Suprapubic skin (tissue), 4 donors: ENCODE measurements around the gene SLC24A4. TPM values are rescaled to one million over a fixed set of nuclear protein-coding genes. Genes with fewer than 3 reads are reported as not detected.

Experiments
- DNase-seq, 2 donors: peaks; one replicate each; pipeline ENCODE4 v3.0.0-alpha.2; 2019; ENCODE audit warnings: low spot score in 2 of 2
- H3K27ac ChIP-seq: fragments of 200-600 bp; sonication (generic); one replicate; pipeline ENCODE4 v1.5.1; 2019
- H3K27me3 ChIP-seq: fragments of 200-600 bp; sonication (generic); one replicate; pipeline ENCODE4 v1.5.1; 2019
- H3K36me3 ChIP-seq: fragments of 200-600 bp; sonication (generic); one replicate; pipeline ENCODE4 v1.5.1; 2019
- H3K4me1 ChIP-seq: fragments of 200-600 bp; sonication (generic); one replicate; pipeline ENCODE4 v1.5.1; 2019
- H3K4me3 ChIP-seq: fragments of 200-600 bp; sonication (generic); one replicate; pipeline ENCODE4 v1.5.1; 2019; ENCODE audit warnings: mild to moderate bottlenecking
- H3K9me3 ChIP-seq: fragments of 200-600 bp; sonication (generic); one replicate; pipeline ENCODE4 v1.5.1; 2019
- CTCF ChIP-seq, 2 donors: fragments of 200-600 bp in 1 of 2; fragments of 450-650 bp in 1 of 2; sonication (generic) in 1 of 2; IDR thresholded peaks; one replicate each; pipeline ENCODE4 v1.5.1; 2016 to 2019; ENCODE audit warnings: antibody characterized with exemption in 2 of 2, mild to moderate bottlenecking in 1 of 2, moderate library complexity in 1 of 2
- EP300 ChIP-seq: sonication (generic); formaldehyde crosslinking; IDR thresholded peaks from one replicate; pipeline ENCODE4 v1.6.1; 2017; ENCODE audit warnings: antibody characterized with exemption
- POLR2A ChIP-seq, 2 donors: fragments of 450-650 bp; IDR thresholded peaks; one replicate each; pipeline ENCODE4 v1.6.1; 2017; ENCODE audit warnings: antibody characterized with exemption in 2 of 2, mild to moderate bottlenecking in 2 of 2, moderate library complexity in 2 of 2
- POLR2AphosphoS5 ChIP-seq, 3 donors: sonication (generic); formaldehyde crosslinking; IDR thresholded peaks; one replicate each; pipeline ENCODE4 v1.6.1; 2017; ENCODE audit warnings: antibody characterized with exemption in 3 of 3
- WGBS: methylation state at CpG from one replicate; pipeline ENCODE4 v1.1.5; 2018; 5-methylcytosine and 5-hydroxymethylcytosine counted together
- total RNA-seq, 4 donors: library from RNA; depleted of rRNA; stranded (reverse); fragments of >200 nt; gene quantifications; one replicate each; pipeline ENCODE4 v1.1.0, GENCODE V29; 2016

Gene SLC24A4
- total RNA-seq, 4 donors from 2014 or later: 0.11 to 0.57 (median 0.34) TPM

GRCh38 chr14:92437309-92437708 lies 114.3 kb downstream of the SLC24A4 start:
- H3K9me3 ChIP-seq: no peaks in the 10 kb centered on the region
- H3K4me3 ChIP-seq: no peak overlapping the region
- no peak for DNase-seq
- no peaks in the 10 kb centered on the region for H3K36me3 ChIP-seq
- no peak overlapping the region for H3K27ac ChIP-seq
- H3K4me1 ChIP-seq: no peaks in the 10 kb centered on the region
- TF ChIP-seq CTCF (IDR thresholded peaks at IDR 0.05): no peak
- no peak for TF ChIP-seq POLR2A (IDR thresholded peaks at IDR 0.05)
- no peak for TF ChIP-seq EP300
- no peak for TF ChIP-seq POLR2AphosphoS5 (IDR thresholded peaks at IDR 0.05)
- H3K27me3 ChIP-seq: no peaks in the 10 kb centered on the region
- WGBS: 61% methylated on average over 5 of the region's 5 CpGs

DNA sequence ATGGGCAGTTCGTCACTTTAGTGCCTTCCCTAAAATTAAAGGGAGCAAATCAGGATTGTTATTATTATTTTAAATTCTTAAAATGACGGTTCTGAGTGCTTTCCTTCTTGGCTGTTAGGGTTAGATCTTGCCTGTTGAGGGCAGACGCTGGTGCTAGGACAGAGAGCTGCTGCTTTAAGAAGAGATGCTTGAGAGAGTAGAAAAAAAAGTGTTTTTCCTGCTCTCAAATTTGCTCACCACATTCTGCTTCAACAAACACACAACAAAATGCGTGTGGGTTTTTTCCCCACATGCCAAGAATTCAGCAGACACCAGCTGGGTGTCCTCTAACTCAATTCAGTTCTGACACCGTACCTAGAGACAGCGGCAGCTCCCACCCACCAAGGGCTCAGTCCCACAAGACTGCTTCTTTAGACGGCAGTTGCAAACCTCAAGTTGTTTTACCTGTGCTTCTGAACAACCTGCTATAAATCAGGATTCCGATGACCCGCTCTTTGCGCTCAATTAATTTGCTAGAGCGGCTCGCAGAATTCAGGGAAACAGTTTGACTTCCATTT lies 114.8 kb downstream of the SLC24A4 start:
- TF ChIP-seq POLR2A (IDR thresholded peaks at IDR 0.05) (no peak), EP300 (no peak), POLR2AphosphoS5 (IDR thresholded peaks at IDR 0.05) (no peak), CTCF (IDR thresholded peaks at IDR 0.05) (no peak)
- Histone ChIP-seq H3K9me3 (no peaks in the 10 kb centered on the region), H3K27me3 (no peaks in the 10 kb centered on the region), H3K4me1 (no peaks in the 10 kb centered on the region), H3K4me3 (no peak overlapping the region), H3K36me3 (no peaks in the 10 kb centered on the region), H3K27ac (no peak overlapping the region)
- WGBS: 64% methylated on average over 12 of the region's 12 CpGs
- no peak for DNase-seq

DNA sequence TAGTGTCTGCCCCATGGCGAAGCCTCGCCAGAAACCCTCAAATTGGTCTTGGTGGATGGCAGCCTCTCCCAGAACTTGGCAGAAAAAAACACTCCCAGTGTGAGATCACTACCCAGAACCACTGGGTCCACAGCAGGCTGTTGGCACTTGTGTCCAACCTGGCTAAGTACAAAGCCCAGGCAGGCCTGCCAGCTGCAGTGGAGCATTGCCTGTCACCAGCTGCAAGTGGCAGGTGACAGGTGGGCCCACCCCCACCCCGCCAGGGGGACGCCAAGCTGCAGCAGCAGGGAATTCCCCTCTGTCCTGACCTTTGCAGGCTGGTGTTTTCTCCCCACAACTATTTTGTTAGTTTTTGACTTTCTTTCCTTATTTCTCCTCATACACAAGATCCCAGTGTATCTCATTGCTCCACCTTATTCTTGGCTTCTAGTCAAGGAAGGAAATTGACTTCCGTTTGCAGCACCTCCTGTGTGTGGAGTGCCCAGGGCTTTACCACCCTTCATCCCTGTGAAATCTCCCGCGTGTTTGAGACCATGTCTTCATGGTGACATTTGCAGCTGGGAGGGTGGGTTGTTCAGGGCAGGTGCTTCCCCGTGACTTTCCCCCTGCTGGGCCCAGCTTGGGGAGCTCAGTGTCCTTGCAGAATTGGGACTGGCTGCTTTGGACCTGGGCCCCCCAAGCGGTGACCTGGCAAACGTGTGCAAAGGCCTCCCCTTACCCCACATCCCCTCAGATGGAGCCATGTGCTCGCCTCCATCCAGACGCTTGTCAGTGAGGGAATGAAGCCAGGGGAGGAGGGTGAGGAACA lies 116.8 kb downstream of the SLC24A4 start:
- Histone ChIP-seq H3K9me3 (no peaks in the 10 kb centered on the region), H3K4me1 (no peaks in the 10 kb centered on the region), H3K4me3 (no peak overlapping the region), H3K27me3 (no peaks in the 10 kb centered on the region), H3K36me3 (no peaks in the 10 kb centered on the region), H3K27ac (no peak overlapping the region)
- TF ChIP-seq CTCF (IDR thresholded peaks at IDR 0.05) (no peak), POLR2A (IDR thresholded peaks at IDR 0.05) (no peak), POLR2AphosphoS5 (IDR thresholded peaks at IDR 0.05) (no peak), EP300 (no peak)
- WGBS: 55% methylated on average over 8 of the region's 12 CpGs
- DNase-seq: no peak

GRCh38 chr14:92440345-92441003 lies 117.5 kb downstream of the SLC24A4 start:
- H3K27ac ChIP-seq: no peak overlapping the region
- no peaks in the 10 kb centered on the region for H3K4me1 ChIP-seq
- no peaks in the 10 kb centered on the region for H3K36me3 ChIP-seq
- H3K27me3 ChIP-seq: no peaks in the 10 kb centered on the region
- no peaks in the 10 kb centered on the region for H3K9me3 ChIP-seq
- DNase-seq: no peak
- TF ChIP-seq CTCF (IDR thresholded peaks at IDR 0.05) (no peak), POLR2A (IDR thresholded peaks at IDR 0.05) (no peak), EP300 (no peak), POLR2AphosphoS5 (IDR thresholded peaks at IDR 0.05) (no peak)
- WGBS: 96% methylated on average over 5 of the region's 7 CpGs
- no peak overlapping the region for H3K4me3 ChIP-seq
